ENCODE measurements around the gene CHD1. TPM values are rescaled to one million over a fixed set of nuclear protein-coding genes. Genes with fewer than 3 reads are reported as not detected.

The CHD1 gene
- 10 to 100 TPM; 45.6 to 95.7 (median 53.0) TPM for total RNA-seq

DNA sequence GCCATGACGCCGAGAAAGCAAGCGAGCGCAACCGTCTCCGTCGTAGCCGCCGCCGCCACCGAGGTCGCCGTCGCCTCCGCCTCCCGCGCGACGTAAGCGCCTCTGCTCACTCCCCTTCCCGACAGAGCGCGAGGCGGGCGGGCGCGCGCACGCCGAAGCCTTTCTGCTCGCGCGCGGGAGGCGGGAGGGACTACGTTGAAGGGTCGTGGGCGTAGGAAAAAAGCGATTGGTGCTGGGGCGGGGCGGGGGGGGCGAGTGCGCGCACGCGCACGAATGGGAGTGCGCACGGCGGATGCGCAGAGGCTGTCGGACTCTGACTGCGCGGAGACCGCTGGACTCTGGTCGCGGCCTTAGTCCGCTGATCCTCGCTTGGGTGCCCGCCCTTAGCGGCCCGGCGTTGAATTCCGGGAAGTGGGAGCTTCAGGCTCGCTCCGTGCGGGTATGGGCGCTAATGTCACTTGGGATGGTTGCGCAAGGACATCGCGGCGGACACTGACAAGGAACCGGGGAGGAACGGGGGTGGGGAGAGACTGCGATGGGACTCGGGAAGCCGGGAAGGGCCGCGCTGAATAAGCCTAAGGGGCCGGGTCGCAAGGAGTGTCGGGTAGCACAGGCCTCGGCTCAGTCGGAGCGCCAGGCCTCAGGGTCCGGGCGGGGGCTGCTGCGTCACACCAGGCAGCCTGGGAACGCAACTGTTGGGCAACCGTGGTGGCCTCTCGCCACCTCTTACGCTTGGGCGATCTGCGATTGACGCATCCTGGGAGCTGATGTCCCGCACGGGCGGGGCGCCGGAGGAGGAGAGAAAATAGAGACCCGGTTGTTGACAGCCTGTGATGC lies at the start of gene CHD1:
CHD1 (minus strand) TSS at position 135 of the 837 bp plus-strand sequence. CDS start 2,621 bp downstream, outside the sequence.
- intact Hi-C loops (cut with DNase I; ENCODE audit: low total_unique reads) (no loop called here), in situ Hi-C loops (cut with MboI; ENCODE audit: low pct_ligation_motif_present in 1 of 4, low pct_unique_long_range_greater_than_20kb in 1 of 4, low sequenced_read_pairs in 3 of 4) (no loop called here)
- Histone ChIP-seq H3K36me3 (peaks cover 0 to 13% (median under 1%) of the 10 kb centered on the region in 4 donors), H3K4me3 (peak within 1 kb of the TSS; percentile 79 to 97 (median 84)), H3K27me3 (no peaks in the 10 kb centered on the region), H3K9me3 (no peaks in the 10 kb centered on the region), H3K4me1 (peaks cover 15 to 56% (median 26%) of the 10 kb centered on the region in 4 donors), H3K27ac (peak within 1 kb of the TSS; percentile 96 to 99 (median 99))
- peak; percentile 96 for DNase-seq
- TF ChIP-seq EP300 (IDR thresholded peaks at IDR 0.05; ENCODE audit: low read depth): peak; percentile 35
- TF ChIP-seq POLR2A (IDR thresholded peaks at IDR 0.05): peak; percentile 99
- TF ChIP-seq, protein P1, sequence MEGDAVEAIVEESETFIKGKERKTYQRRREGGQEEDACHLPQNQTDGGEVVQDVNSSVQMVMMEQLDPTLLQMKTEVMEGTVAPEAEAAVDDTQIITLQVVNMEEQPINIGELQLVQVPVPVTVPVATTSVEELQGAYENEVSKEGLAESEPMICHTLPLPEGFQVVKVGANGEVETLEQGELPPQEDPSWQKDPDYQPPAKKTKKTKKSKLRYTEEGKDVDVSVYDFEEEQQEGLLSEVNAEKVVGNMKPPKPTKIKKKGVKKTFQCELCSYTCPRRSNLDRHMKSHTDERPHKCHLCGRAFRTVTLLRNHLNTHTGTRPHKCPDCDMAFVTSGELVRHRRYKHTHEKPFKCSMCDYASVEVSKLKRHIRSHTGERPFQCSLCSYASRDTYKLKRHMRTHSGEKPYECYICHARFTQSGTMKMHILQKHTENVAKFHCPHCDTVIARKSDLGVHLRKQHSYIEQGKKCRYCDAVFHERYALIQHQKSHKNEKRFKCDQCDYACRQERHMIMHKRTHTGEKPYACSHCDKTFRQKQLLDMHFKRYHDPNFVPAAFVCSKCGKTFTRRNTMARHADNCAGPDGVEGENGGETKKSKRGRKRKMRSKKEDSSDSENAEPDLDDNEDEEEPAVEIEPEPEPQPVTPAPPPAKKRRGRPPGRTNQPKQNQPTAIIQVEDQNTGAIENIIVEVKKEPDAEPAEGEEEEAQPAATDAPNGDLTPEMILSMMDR (IDR thresholded peaks at IDR 0.05): no peak
- TF ChIP-seq POLR2AphosphoS5 (IDR thresholded peaks at IDR 0.05): peak; percentile 93 to 99 (median 99)
- WGBS, 2 donors (ENCODE audit: low coverage in 1 of 2): 0% methylated on average over 90 of the region's 101 CpGs; no CpG with 5 or more reads in 1 of the 2 donors

DNA sequence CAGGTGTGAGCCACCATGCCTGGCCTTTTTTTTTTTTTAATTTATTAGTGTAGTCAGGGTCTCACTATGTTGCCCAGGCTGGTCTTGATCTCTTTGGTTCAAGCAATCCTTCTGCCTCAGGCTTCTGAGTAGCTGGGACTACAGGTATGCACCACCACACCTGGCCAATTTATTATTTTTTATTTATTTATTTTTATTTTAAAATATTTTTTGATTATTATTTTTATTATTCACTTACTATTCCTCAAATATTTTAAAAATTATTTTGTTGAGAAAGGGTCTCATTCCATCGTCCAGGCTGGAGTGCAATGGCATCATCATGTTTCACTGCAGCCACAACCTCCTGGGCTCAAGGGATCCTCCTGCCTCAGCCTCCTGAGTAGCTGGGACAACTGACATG lies 49.7 kb upstream of the CHD1 start:
- in situ Hi-C loops (cut with MboI; ENCODE audit: low pct_ligation_motif_present in 1 of 4, low pct_unique_long_range_greater_than_20kb in 1 of 4, low sequenced_read_pairs in 3 of 4): no loop called here
- Histone ChIP-seq H3K36me3 (no peaks in the 10 kb centered on the region), H3K4me1 (peaks cover 0 to 4% (median 0%) of the 10 kb centered on the region in 4 donors), H3K27ac (no peak overlapping the region), H3K27me3 (no peaks in the 10 kb centered on the region), H3K9me3 (no peaks in the 10 kb centered on the region), H3K4me3 (no peak overlapping the region)
- DNase-seq: no peak
- intact Hi-C loops (cut with DNase I; ENCODE audit: low total_unique reads): no loop called here
- TF ChIP-seq, protein P1 (IDR thresholded peaks at IDR 0.05): no peak
- TF ChIP-seq EP300 (IDR thresholded peaks at IDR 0.05; ENCODE audit: low read depth): no peak
- no peak for TF ChIP-seq POLR2A (IDR thresholded peaks at IDR 0.05)
- TF ChIP-seq POLR2AphosphoS5 (IDR thresholded peaks at IDR 0.05): no peak
- 100% methylated on average over 1 of the region's 1 CpG for WGBS, 2 donors (ENCODE audit: low coverage in 1 of 2)

GRCh38 chr5:98977723-98978122 lies 48.9 kb upstream of the CHD1 start:
- no peak overlapping the region for H3K4me3 ChIP-seq
- in situ Hi-C loops (cut with MboI; ENCODE audit: low pct_ligation_motif_present in 1 of 4, low pct_unique_long_range_greater_than_20kb in 1 of 4, low sequenced_read_pairs in 3 of 4) (no loop called here), intact Hi-C loops (cut with DNase I; ENCODE audit: low total_unique reads) (no loop called here)
- no peak for DNase-seq
- TF ChIP-seq EP300 (IDR thresholded peaks at IDR 0.05; ENCODE audit: low read depth): no peak
- no peak for TF ChIP-seq POLR2AphosphoS5 (IDR thresholded peaks at IDR 0.05)
- TF ChIP-seq POLR2A (IDR thresholded peaks at IDR 0.05): no peak
- TF ChIP-seq, protein P1 (IDR thresholded peaks at IDR 0.05): no peak
- no peaks in the 10 kb centered on the region for H3K27me3 ChIP-seq
- H3K4me1 ChIP-seq: peaks cover 0 to 4% (median 0%) of the 10 kb centered on the region in 4 donors
- H3K36me3 ChIP-seq: no peaks in the 10 kb centered on the region
- 74% methylated on average over 1 of the region's 1 CpG; no CpG with 5 or more reads in 1 of the 2 donors for WGBS, 2 donors (ENCODE audit: low coverage in 1 of 2)
- no peak overlapping the region for H3K27ac ChIP-seq
- no peaks in the 10 kb centered on the region for H3K9me3 ChIP-seq

GRCh38 chr5:98975682-98976407 lies 47.0 kb upstream of the CHD1 start:
- intact Hi-C loops (cut with DNase I; ENCODE audit: low total_unique reads): no loop called here
- Histone ChIP-seq H3K36me3 (no peaks in the 10 kb centered on the region), H3K9me3 (no peaks in the 10 kb centered on the region), H3K4me1 (peaks cover 0 to 4% (median 0%) of the 10 kb centered on the region in 4 donors), H3K4me3 (no peak overlapping the region), H3K27me3 (no peaks in the 10 kb centered on the region), H3K27ac (no peak overlapping the region)
- DNase-seq: no peak
- in situ Hi-C loops (cut with MboI; ENCODE audit: low pct_ligation_motif_present in 1 of 4, low pct_unique_long_range_greater_than_20kb in 1 of 4, low sequenced_read_pairs in 3 of 4): no loop called here
- TF ChIP-seq, protein P1 (IDR thresholded peaks at IDR 0.05): no peak
- TF ChIP-seq POLR2AphosphoS5 (IDR thresholded peaks at IDR 0.05) (no peak), EP300 (IDR thresholded peaks at IDR 0.05; ENCODE audit: low read depth) (no peak), POLR2A (IDR thresholded peaks at IDR 0.05) (no peak)
- 79 to 80% methylated on average over 1 to 4 of the region's 4 CpGs for WGBS, 2 donors (ENCODE audit: low coverage in 1 of 2)

All from transverse colon (tissue), 4 donors.